Activated CD8-positive, alpha-beta memory T cell treated with anti-CD3 and anti-CD28 coated beads, Interleukin-2, amount 10 ng/mL, durations not matched to agents 7 days and 5 days (primary cell): ENCODE measurements around the gene PINLYP. TPM values are rescaled to one million over a fixed set of nuclear protein-coding genes. Genes with fewer than 3 reads are reported as not detected.
"Not testable (repeated sequence)": the region's sequence is repeated elsewhere in the genome, so short reads cannot be mapped to it uniquely, and the experiment has no call there.

ENCODE experiments used
- ATAC-seq: fragments of 150-1000 bp; cut with Tn5 transposase; one replicate; pipeline ENCODE4 v1.10.0; 2021; ENCODE audit warnings: moderate library complexity
- CTCF ChIA-PET: fragments of 350-600 bp; sonication (Branson Sonifier 250); formaldehyde crosslinking; loops from one replicate; lab custom pipeline; 2021; ENCODE audit warnings: antibody characterized with exemption; lab: Charles Lee
- DNase-seq: peaks from one replicate; pipeline ENCODE4 v3.0.0-alpha.2; 2020
- H3K27ac Mint-ChIP-seq: one replicate; pipeline ENCODE4 v1.8.0; 2021; ENCODE audit warnings: mild to moderate bottlenecking, mixed read lengths
- H3K27me3 Mint-ChIP-seq: one replicate; pipeline ENCODE4 v1.8.0; 2021; ENCODE audit warnings: mixed read lengths
- H3K36me3 Mint-ChIP-seq: one replicate; pipeline ENCODE4 v1.8.0; 2021; ENCODE audit warnings: mild to moderate bottlenecking, mixed read lengths
- H3K4me1 Mint-ChIP-seq: one replicate; pipeline ENCODE4 v1.8.0; 2021; ENCODE audit warnings: mixed read lengths
- H3K4me3 Mint-ChIP-seq: one replicate; pipeline ENCODE4 v1.8.0; 2021; ENCODE audit warnings: mild to moderate bottlenecking, moderate library complexity, mixed read lengths
- H3K9me3 Mint-ChIP-seq: one replicate; pipeline ENCODE4 v1.8.0; 2022; ENCODE audit warnings: low read depth, mixed read lengths
- total RNA-seq, 2 experiments: library from RNA; stranded (reverse); gene quantifications; one replicate each; pipeline ENCODE4 v1.2.3, GENCODE V29; 2021

The PINLYP gene
- total RNA-seq, 2 experiments from 2014 or later = 16.8 to 19.7 TPM

DNA sequence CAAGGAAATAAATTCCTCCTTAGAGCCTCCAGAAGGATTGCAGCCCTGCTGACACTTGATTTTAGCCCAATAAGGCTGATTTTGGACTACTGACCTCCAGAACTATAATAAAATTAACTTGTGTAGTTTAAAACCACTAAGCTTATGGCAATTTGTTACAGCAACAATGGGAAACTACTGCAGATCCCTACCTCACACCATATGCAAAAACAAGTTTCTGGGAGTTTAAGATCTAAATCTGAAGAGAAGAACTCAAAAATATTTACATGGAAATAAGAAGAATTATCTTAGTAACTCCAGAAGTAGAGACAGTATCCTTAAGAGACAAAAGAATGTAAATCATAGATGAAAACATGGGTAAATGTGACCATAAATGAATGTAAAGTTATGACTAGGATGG is 36.7 kb upstream of the PINLYP start:
- CTCF ChIA-PET = interaction anchor here (8.4 to 8.7 kb wide), 2 partner anchors 17 to 57 kb away, joined by 74 to 87 read pairs; partner anchors contain the start of genes IRGQ and ZNF576
- peaks cover 5% of the 10 kb centered on the region for H3K9me3 Mint-ChIP-seq
- no peak overlapping the region for H3K4me3 Mint-ChIP-seq
- no peak for DNase-seq
- peaks cover 44% of the 10 kb centered on the region for H3K36me3 Mint-ChIP-seq
- H3K27me3 Mint-ChIP-seq = no peaks in the 10 kb centered on the region
- H3K27ac Mint-ChIP-seq = no peak overlapping the region
- ATAC-seq = no peak
- H3K4me1 Mint-ChIP-seq = peaks cover 3% of the 10 kb centered on the region

DNA sequence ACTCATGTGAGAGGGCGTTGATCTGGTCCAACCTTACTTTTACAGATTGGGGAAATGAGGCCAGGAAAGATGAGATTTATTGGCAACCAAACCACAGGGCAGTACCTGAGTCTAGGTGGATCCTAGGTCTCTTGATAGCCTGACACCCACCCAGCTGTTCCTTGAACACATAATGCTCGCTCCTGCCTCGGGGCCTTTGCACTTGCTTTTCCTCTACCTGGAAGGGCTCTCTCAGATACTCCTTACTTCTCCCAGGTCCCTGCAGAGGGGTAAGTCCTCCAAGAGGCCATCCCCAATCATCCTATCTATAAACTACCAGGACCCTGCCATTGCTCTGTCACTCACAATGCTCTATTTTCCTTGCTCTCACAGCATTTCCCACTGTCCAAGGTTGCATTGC is 35.2 kb upstream of the PINLYP start:
- H3K27ac Mint-ChIP-seq = no peak overlapping the region
- no peaks in the 10 kb centered on the region for H3K27me3 Mint-ChIP-seq
- CTCF ChIA-PET = no interaction called here
- H3K9me3 Mint-ChIP-seq = peaks cover 5% of the 10 kb centered on the region
- no peak overlapping the region for H3K4me3 Mint-ChIP-seq
- no peaks in the 10 kb centered on the region for H3K4me1 Mint-ChIP-seq
- peaks cover 44% of the 10 kb centered on the region for H3K36me3 Mint-ChIP-seq
- DNase-seq (no peak), ATAC-seq (no peak)

DNA sequence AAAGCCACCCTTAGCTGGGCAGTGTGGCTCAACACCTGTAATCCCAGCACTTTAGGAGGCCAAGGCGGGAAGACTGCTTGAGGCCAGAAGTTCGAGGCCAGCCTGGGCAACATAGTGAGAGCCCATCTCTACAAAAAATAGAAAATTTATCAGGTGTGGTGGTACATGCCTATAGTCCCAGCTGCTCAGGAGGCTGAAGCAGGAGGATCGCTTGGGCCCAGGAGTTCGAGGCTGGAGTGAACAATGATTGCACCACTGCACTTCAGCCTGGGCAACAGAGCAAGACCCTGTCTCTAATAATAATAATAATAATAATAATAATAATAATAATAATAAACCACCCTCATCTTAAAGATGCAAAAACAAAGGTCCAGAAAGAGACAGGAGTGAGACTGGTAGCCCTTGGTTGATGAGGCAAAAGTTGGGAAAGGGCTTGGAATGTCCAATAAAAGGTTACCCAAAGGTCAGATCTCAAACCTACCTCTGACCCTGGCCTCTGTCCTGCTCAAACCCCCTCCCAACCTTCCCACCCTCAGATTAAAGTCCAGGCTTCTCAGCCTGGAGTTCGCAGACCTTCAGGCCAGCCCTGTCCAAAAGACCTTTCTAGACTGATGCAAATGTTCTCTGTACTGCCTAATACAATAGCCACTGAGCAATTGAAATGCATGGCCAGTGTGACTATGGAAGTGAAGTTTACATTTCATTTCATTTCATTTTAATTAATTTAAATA is 33.5 kb upstream of the PINLYP start:
- CTCF ChIA-PET = interaction anchor here (0.6 to 4.9 kb wide), 2 partner anchors 13 to 25 kb away, joined by 3 to 22 read pairs; no protein-coding TSS in a partner anchor
- H3K36me3 Mint-ChIP-seq = peaks cover 42% of the 10 kb centered on the region

DNA sequence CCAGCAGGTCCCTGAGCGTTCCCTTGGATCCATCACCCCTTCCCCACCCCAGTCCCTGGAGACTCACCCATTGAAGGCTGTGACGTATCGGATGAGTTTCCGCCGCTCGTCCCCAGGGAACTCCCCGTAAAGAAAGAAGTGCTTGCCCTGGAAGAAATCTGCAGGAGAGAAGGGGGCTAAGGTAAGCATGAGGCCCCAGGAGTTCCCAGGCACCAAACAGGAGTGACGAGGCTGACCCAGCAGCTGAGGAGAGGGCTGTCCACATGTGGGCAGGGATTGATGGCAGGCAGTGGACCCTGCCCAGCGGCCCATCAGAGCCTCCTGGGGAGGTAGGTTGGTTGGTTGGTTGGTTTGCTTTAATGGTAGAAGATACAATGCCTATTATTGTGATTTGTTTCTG is 31.5 kb upstream of the PINLYP start:
- Mint-ChIP-seq H3K36me3 (peaks cover 32% of the 10 kb centered on the region), H3K4me3 (no peak overlapping the region), H3K27ac (no peak overlapping the region), H3K27me3 (no peaks in the 10 kb centered on the region), H3K9me3 (peaks cover 3% of the 10 kb centered on the region), H3K4me1 (no peaks in the 10 kb centered on the region)
- CTCF ChIA-PET = interaction anchor here (1.6 to 4.9 kb wide), 2 partner anchors 9 to 11 kb away, joined by 6 to 22 read pairs; no protein-coding TSS in a partner anchor
- DNase-seq (no peak), ATAC-seq (no peak)

More for the DNA sequence above, 33.5 kb upstream of the PINLYP start:
- peaks cover 5% of the 10 kb centered on the region for H3K9me3 Mint-ChIP-seq
- H3K27ac Mint-ChIP-seq = no peak overlapping the region
- no peak for DNase-seq
- H3K4me1 Mint-ChIP-seq = no peaks in the 10 kb centered on the region
- H3K4me3 Mint-ChIP-seq = no peak overlapping the region
- ATAC-seq = no peak
- no peaks in the 10 kb centered on the region for H3K27me3 Mint-ChIP-seq

DNA sequence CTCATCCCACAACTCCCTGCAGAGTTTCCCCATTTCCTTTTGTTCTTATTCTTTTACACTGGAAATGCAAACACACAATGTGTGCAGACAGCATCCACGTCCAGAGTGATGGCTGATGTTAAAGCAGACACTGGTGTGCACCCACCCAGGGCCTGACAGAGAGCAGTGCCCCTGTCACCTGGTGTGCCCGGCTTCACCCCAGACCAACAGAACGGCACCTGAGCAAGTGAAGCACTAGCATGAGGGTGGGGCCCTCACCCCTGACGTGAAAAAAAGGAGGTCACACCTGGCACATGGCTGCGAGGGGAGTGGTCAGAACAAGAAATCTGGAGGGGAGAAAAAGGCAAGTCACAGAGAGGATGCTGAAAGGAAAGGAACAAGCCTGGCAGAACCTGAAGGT is 30.3 kb upstream of the PINLYP start:
- CTCF ChIA-PET = interaction anchor here (1.5 to 4.9 kb wide), 3 partner anchors 10 to 49 kb away, joined by 5 to 22 read pairs (median 6); no protein-coding TSS in a partner anchor
- Mint-ChIP-seq H3K27ac (peak overlapping the region; percentile 1), H3K36me3 (peaks cover 23% of the 10 kb centered on the region), H3K27me3 (no peaks in the 10 kb centered on the region), H3K4me1 (no peaks in the 10 kb centered on the region), H3K4me3 (no peak overlapping the region), H3K9me3 (no peaks in the 10 kb centered on the region)
- ATAC-seq (no peak), DNase-seq (no peak)

DNA sequence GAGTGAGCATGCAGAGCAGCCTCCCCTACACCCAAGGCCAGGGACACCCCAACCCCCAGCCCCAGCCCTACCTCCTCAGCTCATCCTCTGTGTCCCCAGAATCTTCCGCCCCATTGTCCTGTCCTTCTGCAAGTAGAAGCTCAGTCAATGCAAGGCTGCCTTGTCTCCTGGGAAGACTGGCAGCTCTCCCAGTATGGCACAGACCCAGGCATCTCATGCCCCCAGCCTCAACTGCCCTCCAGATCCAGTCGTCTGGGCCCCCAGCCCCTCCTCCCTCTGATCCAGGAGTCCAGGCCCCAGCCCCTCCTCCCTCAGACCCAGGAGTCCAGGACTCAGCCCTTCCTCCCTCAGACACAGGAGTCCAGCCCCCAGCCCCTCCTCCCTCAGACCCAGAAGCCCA is 29.6 kb upstream of the PINLYP start:
- no peak for ATAC-seq
- Mint-ChIP-seq H3K9me3 (no peaks in the 10 kb centered on the region), H3K36me3 (peaks cover 18% of the 10 kb centered on the region), H3K27me3 (no peaks in the 10 kb centered on the region), H3K4me3 (no peak overlapping the region), H3K27ac (no peak overlapping the region), H3K4me1 (no peaks in the 10 kb centered on the region)
- no peak for DNase-seq
- CTCF ChIA-PET = interaction anchor here (1.5 to 4.9 kb wide), 2 partner anchors 9 to 48 kb away, joined by 5 to 22 read pairs; no protein-coding TSS in a partner anchor

DNA sequence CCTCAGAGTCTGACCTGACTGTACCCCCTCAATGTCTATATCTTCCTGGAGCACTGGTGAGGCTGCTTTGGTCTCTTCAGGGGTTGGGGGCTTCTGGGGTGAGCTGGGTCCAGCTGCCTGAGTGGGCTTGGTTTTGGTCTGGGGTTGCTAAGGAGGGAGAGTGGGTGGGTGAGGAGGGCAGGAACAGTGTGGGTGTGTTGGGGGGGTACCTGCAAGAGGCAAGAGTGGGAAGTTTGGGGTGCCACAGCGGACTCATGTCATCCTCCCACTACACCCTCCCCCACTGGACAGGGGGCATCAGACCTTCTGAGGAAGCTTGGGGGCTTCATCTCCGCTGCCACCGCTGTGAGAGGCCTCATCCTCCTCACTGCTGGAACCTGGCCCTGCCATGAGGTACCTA is 29.0 kb upstream of the PINLYP start:
- ATAC-seq (no peak), DNase-seq (no peak)
- no peak overlapping the region for H3K27ac Mint-ChIP-seq
- CTCF ChIA-PET = interaction anchor here (1.0 to 4.9 kb wide), 2 partner anchors 9 to 16 kb away, joined by 3 to 22 read pairs; no protein-coding TSS in a partner anchor
- no peaks in the 10 kb centered on the region for H3K27me3 Mint-ChIP-seq
- no peaks in the 10 kb centered on the region for H3K9me3 Mint-ChIP-seq
- H3K36me3 Mint-ChIP-seq = peaks cover 17% of the 10 kb centered on the region
- no peak overlapping the region for H3K4me3 Mint-ChIP-seq
- H3K4me1 Mint-ChIP-seq = no peaks in the 10 kb centered on the region

DNA sequence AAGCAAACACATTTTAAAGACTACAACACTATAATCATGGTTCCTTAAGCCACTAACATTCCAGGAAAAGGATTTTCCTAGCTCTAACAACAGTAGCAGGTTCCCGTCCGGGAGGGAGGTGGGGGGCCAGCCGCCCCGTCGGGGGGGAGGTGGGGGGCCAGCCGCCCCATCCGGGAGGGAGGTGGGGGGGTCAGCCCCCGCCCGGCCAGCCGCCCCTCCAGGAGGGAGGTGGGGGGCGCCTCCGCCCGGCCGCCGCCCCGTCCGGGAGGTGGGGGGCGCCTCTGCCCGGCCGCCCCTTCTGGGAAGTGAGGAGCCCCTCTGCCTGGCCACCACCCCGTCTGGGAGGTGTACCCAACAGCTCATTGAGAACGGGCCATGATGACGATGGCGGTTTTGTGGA is 27.7 kb upstream of the PINLYP start:
- H3K27me3 Mint-ChIP-seq, CTCF ChIA-PET, DNase-seq, ATAC-seq, H3K9me3 Mint-ChIP-seq, H3K27ac Mint-ChIP-seq, H3K4me1 Mint-ChIP-seq, H3K4me3 Mint-ChIP-seq: not testable (repeated sequence)
- peaks cover 14% of the 10 kb centered on the region for H3K36me3 Mint-ChIP-seq

DNA sequence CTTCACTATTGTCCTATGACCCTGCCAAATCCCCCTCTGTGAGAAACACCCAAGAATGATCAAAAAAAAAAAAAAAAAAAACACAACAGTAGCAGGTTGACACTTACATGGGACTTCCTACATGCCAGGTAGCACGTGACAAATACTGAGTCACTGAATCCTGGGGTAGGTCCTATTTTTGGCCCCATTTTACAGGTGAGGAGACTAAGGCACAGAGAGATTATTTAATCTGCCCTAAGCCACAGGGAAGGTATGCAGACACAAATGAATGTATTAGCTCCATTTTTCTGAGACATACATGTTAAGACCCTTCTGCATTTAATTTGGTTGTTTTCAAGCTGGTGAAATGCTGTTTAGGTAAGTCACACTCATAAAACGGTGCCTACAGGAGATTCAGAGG is 26.9 kb upstream of the PINLYP start:
- no peak overlapping the region for H3K27ac Mint-ChIP-seq
- ATAC-seq = no peak
- H3K9me3 Mint-ChIP-seq = no peaks in the 10 kb centered on the region
- no peak overlapping the region for H3K4me3 Mint-ChIP-seq
- H3K36me3 Mint-ChIP-seq = peaks cover 8% of the 10 kb centered on the region
- no peaks in the 10 kb centered on the region for H3K27me3 Mint-ChIP-seq
- H3K4me1 Mint-ChIP-seq = no peaks in the 10 kb centered on the region
- CTCF ChIA-PET = interaction anchor here (2.0 kb wide), 1 partner anchor 13 kb away, joined by 4 read pairs; no protein-coding TSS in a partner anchor
- no peak for DNase-seq

DNA sequence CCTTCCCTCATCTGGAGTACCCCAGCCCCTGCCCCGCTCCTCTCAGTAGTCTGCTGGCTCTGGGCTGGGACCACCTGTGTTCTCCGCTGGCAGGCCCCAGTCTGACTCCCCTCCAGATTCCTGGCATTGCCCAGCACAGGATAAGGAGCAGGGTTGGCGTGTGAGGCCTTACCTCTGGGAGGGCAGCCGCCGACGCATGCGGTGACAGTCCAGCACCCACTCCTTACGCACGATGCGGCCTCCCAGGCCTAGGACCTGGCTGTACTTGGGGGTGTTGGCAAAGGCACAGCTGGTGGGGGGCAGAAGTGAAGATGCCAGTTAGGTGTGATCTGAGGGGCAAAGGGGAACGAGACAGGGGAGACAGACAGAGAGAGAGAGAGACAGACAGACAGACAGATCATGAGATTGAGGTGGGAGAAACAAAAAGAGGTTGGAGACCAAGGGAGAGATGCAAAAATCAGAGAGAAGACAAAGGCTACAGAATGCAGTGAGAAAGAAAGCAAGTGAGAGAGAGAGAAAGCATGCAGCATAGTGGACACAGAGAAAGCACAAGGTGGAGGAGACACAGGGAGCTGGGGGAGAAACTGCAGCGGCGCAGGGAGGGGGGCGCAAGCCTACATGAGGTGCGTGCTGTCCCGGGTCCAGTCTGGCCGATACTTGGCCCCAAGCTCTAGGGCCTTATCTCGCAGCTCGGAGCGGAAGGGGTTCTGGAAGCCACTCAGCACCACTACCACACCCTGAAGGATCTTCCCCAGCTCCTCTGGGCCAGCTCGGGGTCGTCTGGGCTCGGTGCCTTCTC is 24.0 kb upstream of the PINLYP start:
- no peaks in the 10 kb centered on the region for H3K9me3 Mint-ChIP-seq
- DNase-seq = no peak

DNA sequence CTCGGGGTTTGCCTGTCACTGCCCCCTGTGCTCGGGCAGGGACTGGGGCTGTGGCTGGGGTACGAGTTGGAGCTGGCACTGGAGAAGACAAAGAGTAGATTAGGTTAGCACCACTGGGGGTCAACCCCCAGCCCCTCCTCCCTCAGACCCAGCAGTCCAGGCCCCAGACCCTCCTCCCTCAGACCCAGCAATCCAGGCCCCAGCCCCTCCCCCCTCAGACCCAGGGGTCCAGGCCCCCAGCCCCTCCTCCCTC is 23.5 kb upstream of the PINLYP start:
- Mint-ChIP-seq H3K9me3 (no peaks in the 10 kb centered on the region), H3K4me3 (no peak overlapping the region), H3K27me3 (no peaks in the 10 kb centered on the region), H3K4me1 (peaks cover 11% of the 10 kb centered on the region), H3K27ac (no peak overlapping the region), H3K36me3 (peaks cover 13% of the 10 kb centered on the region)
- DNase-seq (no peak), ATAC-seq (no peak)
- CTCF ChIA-PET = interaction anchor here (1.2 to 9.2 kb wide), 3 partner anchors 16 to 105 kb away, joined by 4 to 173 read pairs (median 4); partner anchors contain the start of genes IRGQ and ZNF576

More for the DNA sequence above, 24.0 kb upstream of the PINLYP start:
- peaks cover 11% of the 10 kb centered on the region for H3K4me1 Mint-ChIP-seq
- CTCF ChIA-PET = interaction anchor here (0.6 to 9.2 kb wide), 4 partner anchors 15 to 105 kb away, joined by 4 to 173 read pairs (median 4); partner anchors contain the start of genes IRGQ and ZNF576
- ATAC-seq = no peak
- no peak overlapping the region for H3K4me3 Mint-ChIP-seq
- H3K27me3 Mint-ChIP-seq = no peaks in the 10 kb centered on the region
- no peak overlapping the region for H3K27ac Mint-ChIP-seq
- peaks cover 13% of the 10 kb centered on the region for H3K36me3 Mint-ChIP-seq

DNA sequence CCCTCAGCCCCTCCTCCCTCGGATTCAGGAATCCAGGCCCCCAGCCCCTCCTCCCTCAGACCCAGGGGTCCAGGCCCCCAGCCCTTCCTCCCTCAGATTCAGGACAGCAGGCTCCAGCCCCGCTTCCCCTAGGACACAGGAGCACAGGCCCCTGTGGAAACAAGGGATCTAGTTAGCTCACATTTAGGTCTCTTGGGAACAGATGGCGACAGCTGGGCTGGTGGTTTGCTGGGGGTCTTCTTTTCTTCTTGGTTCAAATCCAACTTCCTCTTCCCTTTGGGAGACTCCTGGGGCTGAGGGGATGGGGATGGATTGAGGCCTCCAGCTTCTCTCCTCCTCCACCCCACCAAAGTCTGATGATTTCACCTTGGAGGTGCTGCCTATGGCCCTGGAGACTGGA is 23.0 kb upstream of the PINLYP start:
- Mint-ChIP-seq H3K9me3 (no peaks in the 10 kb centered on the region), H3K27ac (no peak overlapping the region), H3K27me3 (no peaks in the 10 kb centered on the region), H3K36me3 (peaks cover 16% of the 10 kb centered on the region), H3K4me1 (peaks cover 11% of the 10 kb centered on the region), H3K4me3 (no peak overlapping the region)
- DNase-seq = no peak
- CTCF ChIA-PET = interaction anchor here (1.2 to 9.2 kb wide), 4 partner anchors 11 to 106 kb away, joined by 3 to 173 read pairs (median 4); partner anchors contain the start of genes IRGQ and ZNF576
- no peak for ATAC-seq

DNA sequence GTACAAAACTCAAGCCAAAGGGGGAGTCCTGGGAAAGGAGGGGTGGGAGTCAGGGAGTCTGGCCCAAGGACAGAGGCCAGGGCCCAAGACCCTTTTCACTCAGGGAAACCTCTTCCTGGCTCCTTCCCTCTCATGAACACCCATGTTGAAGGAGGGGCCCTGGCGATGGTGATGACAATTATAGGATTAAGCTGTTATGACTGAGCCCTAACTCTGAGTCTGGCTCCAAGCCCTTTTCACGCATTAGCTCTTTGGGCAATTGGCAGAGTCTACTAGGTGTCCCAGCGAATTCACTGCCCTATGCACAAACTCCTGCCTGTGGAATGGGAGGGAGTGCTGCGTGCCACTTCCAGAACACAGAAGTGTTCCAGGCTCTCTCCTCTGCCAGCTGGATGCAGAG is 21.9 kb upstream of the PINLYP start:
- H3K27ac Mint-ChIP-seq = no peak overlapping the region
- CTCF ChIA-PET = interaction anchor here (1.4 to 9.2 kb wide), 8 partner anchors 10 to 107 kb away, joined by 3 to 173 read pairs (median 15); partner anchors contain the start of genes IRGQ, PINLYP, XRCC1 and ZNF575
- peaks cover 16% of the 10 kb centered on the region for H3K36me3 Mint-ChIP-seq
- no peaks in the 10 kb centered on the region for H3K27me3 Mint-ChIP-seq
- peaks cover 11% of the 10 kb centered on the region for H3K4me1 Mint-ChIP-seq
- no peaks in the 10 kb centered on the region for H3K9me3 Mint-ChIP-seq
- DNase-seq (no peak), ATAC-seq (no peak)
- no peak overlapping the region for H3K4me3 Mint-ChIP-seq
